HEK293 (cell line): ENCODE results near the gene NMRK2.

Source experiments
- AEBP2 ChIP-seq: fragments of 450-650 bp; formaldehyde crosslinking; IDR thresholded peaks from 2 replicates; pipeline ENCODE4 v1.5.1; 2016; ENCODE audit warnings: missing biosample characterization, missing genetic modification characterization, borderline replicate concordance
- ATF2 ChIP-seq: fragments of 450-650 bp; formaldehyde crosslinking; IDR thresholded peaks from 2 replicates; pipeline ENCODE4 v1.5.1; 2016; ENCODE audit warnings: missing biosample characterization, missing genetic modification characterization, low read depth
- EGR2 ChIP-seq: fragments of 450-650 bp; formaldehyde crosslinking; IDR thresholded peaks from 2 replicates; pipeline ENCODE4 v1.5.1; 2016; ENCODE audit warnings: low read depth, missing biosample characterization, missing genetic modification characterization
- GLIS1 ChIP-seq: fragments of 450-650 bp; formaldehyde crosslinking; IDR thresholded peaks from 2 replicates; pipeline ENCODE4 v1.5.1; 2016; ENCODE audit warnings: missing biosample characterization, missing genetic modification characterization
- INSM2 ChIP-seq: fragments of 450-650 bp; formaldehyde crosslinking; IDR thresholded peaks from 2 replicates; pipeline ENCODE4 v1.5.1; 2016; ENCODE audit warnings: missing biosample characterization, missing genetic modification characterization
- KLF16 ChIP-seq: fragments of 450-650 bp; formaldehyde crosslinking; IDR thresholded peaks from 2 replicates; pipeline ENCODE4 v1.5.1; 2017; ENCODE audit warnings: missing biosample characterization, missing genetic modification characterization
- KLF17 ChIP-seq: fragments of 450-650 bp; formaldehyde crosslinking; IDR thresholded peaks from 2 replicates; pipeline ENCODE4 v1.5.1; 2016; ENCODE audit warnings: missing biosample characterization, missing genetic modification characterization
- MYNN ChIP-seq: fragments of 450-650 bp; formaldehyde crosslinking; IDR thresholded peaks from 2 replicates; pipeline ENCODE4 v1.5.1; 2016; ENCODE audit warnings: missing biosample characterization, missing genetic modification characterization, borderline replicate concordance
- SP2 ChIP-seq: fragments of 450-650 bp; formaldehyde crosslinking; IDR thresholded peaks from 2 replicates; pipeline ENCODE4 v1.5.1; 2016; ENCODE audit warnings: missing biosample characterization, missing genetic modification characterization
- SP3 ChIP-seq: fragments of 450-650 bp; formaldehyde crosslinking; IDR thresholded peaks from 2 replicates; pipeline ENCODE4 v1.5.1; 2016; ENCODE audit warnings: missing biosample characterization, missing genetic modification characterization
- TCF7L2 ChIP-seq: IDR thresholded peaks from 2 replicates; pipeline ENCODE4 v1.6.1; 2011; ENCODE audit warnings: low read depth, mild to moderate bottlenecking, inconsistent platforms, low read length, moderate library complexity, borderline replicate concordance
- ZBTB10 ChIP-seq: fragments of 450-650 bp; formaldehyde crosslinking; IDR thresholded peaks from 2 replicates; pipeline ENCODE4 v1.5.1; 2016; ENCODE audit warnings: missing biosample characterization, missing genetic modification characterization
- ZBTB6 ChIP-seq: fragments of 450-650 bp; formaldehyde crosslinking; IDR thresholded peaks from 2 replicates; pipeline ENCODE4 v1.5.1; 2017; ENCODE audit warnings: missing biosample characterization, missing genetic modification characterization
- ZFP3 ChIP-seq: fragments of 450-650 bp; formaldehyde crosslinking; IDR thresholded peaks from 2 replicates; pipeline ENCODE4 v1.5.1; 2016; ENCODE audit warnings: low read depth, missing biosample characterization, missing genetic modification characterization
- ZNF157 ChIP-seq: fragments of 450-650 bp; formaldehyde crosslinking; IDR thresholded peaks from 2 replicates; pipeline ENCODE4 v1.5.1; 2016; ENCODE audit warnings: missing biosample characterization, missing genetic modification characterization
- ZNF16 ChIP-seq: fragments of 450-650 bp; formaldehyde crosslinking; IDR thresholded peaks from 2 replicates; pipeline ENCODE4 v1.5.1; 2016; ENCODE audit warnings: low read depth, missing biosample characterization, missing genetic modification characterization
- ZNF175 ChIP-seq: fragments of 450-650 bp; formaldehyde crosslinking; IDR thresholded peaks from 2 replicates; pipeline ENCODE4 v1.5.1; 2016; ENCODE audit warnings: missing biosample characterization, missing genetic modification characterization
- ZNF274 ChIP-seq, 2 experiments: fragments of 200-500 bp in 1 of 2; fragments of 450-650 bp in 1 of 2; sonication (Bioruptor generic) in 1 of 2; formaldehyde crosslinking in 1 of 2; IDR thresholded peaks; 2 replicates each; pipeline versions ENCODE4 v1.5.1 to v1.6.1; 2014 to 2016; ENCODE audit warnings: borderline replicate concordance in 1 of 2, inconsistent platforms in 1 of 2, low read length in 1 of 2, missing biosample characterization in 1 of 2, missing genetic modification characterization in 1 of 2
- ZNF394 ChIP-seq: fragments of 450-650 bp; formaldehyde crosslinking; IDR thresholded peaks from 2 replicates; pipeline ENCODE4 v1.5.1; 2016; ENCODE audit warnings: missing biosample characterization, missing genetic modification characterization, mild to moderate bottlenecking, moderate library complexity, borderline replicate concordance
- ZNF426 ChIP-seq: fragments of 450-650 bp; formaldehyde crosslinking; IDR thresholded peaks from 2 replicates; pipeline ENCODE4 v1.5.1; 2017; ENCODE audit warnings: missing biosample characterization, missing genetic modification characterization, mild to moderate bottlenecking, inconsistent platforms, moderate library complexity
- ZNF48 ChIP-seq: fragments of 450-650 bp; formaldehyde crosslinking; IDR thresholded peaks from 2 replicates; pipeline ENCODE4 v1.5.1; 2016; ENCODE audit warnings: missing biosample characterization, missing genetic modification characterization
- ZNF488 ChIP-seq: fragments of 450-650 bp; formaldehyde crosslinking; IDR thresholded peaks from 2 replicates; pipeline ENCODE4 v1.5.1; 2016; ENCODE audit warnings: missing biosample characterization, missing genetic modification characterization
- ZNF580 ChIP-seq: fragments of 450-650 bp; formaldehyde crosslinking; IDR thresholded peaks from 2 replicates; pipeline ENCODE4 v1.5.1; 2016; ENCODE audit warnings: missing biosample characterization, missing genetic modification characterization
- ZNF76 ChIP-seq: fragments of 450-650 bp; formaldehyde crosslinking; IDR thresholded peaks from 2 replicates; pipeline ENCODE4; 2016; ENCODE audit warnings: low read depth, missing biosample characterization, missing genetic modification characterization, borderline replicate concordance
- ZSCAN18 ChIP-seq: fragments of 450-650 bp; formaldehyde crosslinking; IDR thresholded peaks from 2 replicates; pipeline ENCODE4 v1.5.1; 2016; ENCODE audit warnings: missing biosample characterization, missing genetic modification characterization

NMRK2 gene

GRCh38 chr19:3970808-3971598, 38.1 kb downstream of the NMRK2 start, which contains the start of gene DAPK3 (continued):
- no peak for TF ChIP-seq ZNF274 (IDR thresholded peaks at IDR 0.05; ENCODE audit: low read length)
- TF ChIP-seq ZNF274 (tag by site-specific recombination; IDR thresholded peaks at IDR 0.05; ENCODE audit: borderline replicate concordance) = no peak
- peak; percentile 81 for TF ChIP-seq SP3 (tag by site-specific recombination)
- TF ChIP-seq ZBTB10 = no peak
- TF ChIP-seq AEBP2 (tag by site-specific recombination) = no peak
- TF ChIP-seq ZNF48 = no peak
- TF ChIP-seq KLF16 (tag by site-specific recombination) = peak; percentile 68; the same call in 1 of the 2 replicates
- no peak for TF ChIP-seq ATF2 (tag by site-specific recombination)
- TF ChIP-seq SP2 (tag by site-specific recombination) = peak; percentile 99
- no peak for TF ChIP-seq ZNF580 (tag by site-specific recombination)
- no peak; the same call in 1 of the 2 replicates for TF ChIP-seq KLF17 (tag by site-specific recombination)
- TF ChIP-seq ZNF76 (tag by site-specific recombination) = peak; percentile 38; the same call in 1 of the 2 replicates
- no peak for TF ChIP-seq ZFP3
- TF ChIP-seq ZNF488 (tag by site-specific recombination) = no peak
- no peak for TF ChIP-seq ZSCAN18 (tag by site-specific recombination)
- no peak for TF ChIP-seq ZNF157 (tag by site-specific recombination)
- TF ChIP-seq ZBTB6 (tag by site-specific recombination) = 0 out of 2 replicates have a peak, but pooled peaks have one; percentile 45
- no peak for TF ChIP-seq MYNN (tag by site-specific recombination)
- TF ChIP-seq ZNF394 (tag by site-specific recombination) = no peak
- TF ChIP-seq INSM2 (tag by site-specific recombination) = no peak
- no peak for TF ChIP-seq ZNF16 (tag by site-specific recombination)
- no peak for TF ChIP-seq ZNF175 (tag by site-specific recombination)
- TF ChIP-seq GLIS1 (tag by site-specific recombination) = peak; percentile 59; the same call in 1 of the 2 replicates
- TF ChIP-seq TCF7L2 = no peak
- peak; percentile 70 for TF ChIP-seq EGR2 (tag by site-specific recombination)
- TF ChIP-seq ZNF426 (tag by site-specific recombination) = no peak
